G401 (cell line): ENCODE results near the gene SRM. TPM values are rescaled to one million over a fixed set of nuclear protein-coding genes. Genes with fewer than 3 reads are reported as not detected.
"Not testable (repeated sequence)": the region's sequence is repeated elsewhere in the genome, so short reads cannot be mapped to it uniquely, and the experiment has no call there.

Experiments
- DNase-seq: peaks from one replicate; pipeline ENCODE4 v3.0.0-alpha.2; 2015; ENCODE audit warnings: low spot score
- in situ Hi-C: cut with HindIII; loops from 2 replicates; pipeline ENCODE4 v1.10.0; 2016; ENCODE audit warnings: low sequenced_read_pairs, mixed read lengths
- total RNA-seq: library from RNA; depleted of rRNA; stranded (reverse); fragments of >200 nt; shearing (Covaris generic); gene quantifications from 2 replicates; pipeline ENCODE4 v1.2.3, GENCODE V29; 2014

SRM gene
- total RNA-seq, 1 experiment from 2014 or later, result 24.3 TPM

GRCh38 chr1:11046625-11047365, 13.0 kb downstream of the SRM start, which contains the start of gene MASP2:
Gene MASP2 (minus strand): TSS chr1:11047239. CDS start chr1:11047207, 32 bp downstream.
- no peak for DNase-seq
- in situ Hi-C loops, result no loop called here

GRCh38 chr1:11046270-11046566, 13.6 kb downstream of the SRM start:
- in situ Hi-C loops, result no loop called here
- DNase-seq, result no peak

GRCh38 chr1:11045428-11046269, 14.2 kb downstream of the SRM start:
- no peak for DNase-seq
- in situ Hi-C loops, result no loop called here

GRCh38 chr1:11044849-11045427, 14.9 kb downstream of the SRM start:
- in situ Hi-C loops, result no loop called here
- no peak for DNase-seq

GRCh38 chr1:11044086-11044848, 15.6 kb downstream of the SRM start:
- in situ Hi-C loops, result no loop called here
- no peak for DNase-seq

GRCh38 chr1:11042995-11043874, 16.6 kb downstream of the SRM start:
- in situ Hi-C loops, result no loop called here
- no peak for DNase-seq

- in situ Hi-C loops, result no loop called here
- no peak for DNase-seq
Observed at GRCh38 chr1:11042065-11042464, 17.8 kb downstream of the SRM start.

- in situ Hi-C loops, result no loop called here
- DNase-seq, result no peak
Observed at GRCh38 chr1:11041048-11041447, 18.8 kb downstream of the SRM start.

- DNase-seq, in situ Hi-C loops: not testable (repeated sequence)
Observed at GRCh38 chr1:11040105-11040429, 19.8 kb downstream of the SRM start.

GRCh38 chr1:11039351-11040104, 20.3 kb downstream of the SRM start:
- in situ Hi-C loops, result no loop called here
- DNase-seq, result no peak

GRCh38 chr1:11037740-11038182, 22.1 kb downstream of the SRM start:
- peak; percentile 92 for DNase-seq
- in situ Hi-C loops, result no loop called here

- in situ Hi-C loops, result not testable (repeated sequence)
Observed at GRCh38 chr1:11037019-11037739, 22.6 kb downstream of the SRM start.

GRCh38 chr1:11031624-11032262, 28.1 kb downstream of the SRM start:
- DNase-seq, result no peak
- in situ Hi-C loops, result no loop called here

More at GRCh38 chr1:11037019-11037739, 22.6 kb downstream of the SRM start:
- not testable (repeated sequence) for DNase-seq

- no peak for DNase-seq
- in situ Hi-C loops, result no loop called here
Observed at GRCh38 chr1:11030865-11031264, 29.0 kb downstream of the SRM start.

- DNase-seq, result no peak
- in situ Hi-C loops, result no loop called here
Observed at GRCh38 chr1:11028018-11028417, 31.8 kb downstream of the SRM start.

GRCh38 chr1:11027316-11027715, 32.5 kb downstream of the SRM start:
- in situ Hi-C loops, result no loop called here
- no peak for DNase-seq

- in situ Hi-C loops, result no loop called here
- no peak for DNase-seq
Observed at GRCh38 chr1:11026903-11027302, 32.9 kb downstream of the SRM start.
